NAMALWA (cell line): Measurements from ENCODE around the gene PARP15.
"Not testable (repeated sequence)": the region's sequence is repeated elsewhere in the genome, so short reads cannot be mapped to it uniquely, and the experiment has no call there.

Experiments used
- DNase-seq: peaks from one replicate; pipeline ENCODE4 v3.0.0-alpha.2; 2015; ENCODE audit warnings: low spot score

PARP15 gene

DNA sequence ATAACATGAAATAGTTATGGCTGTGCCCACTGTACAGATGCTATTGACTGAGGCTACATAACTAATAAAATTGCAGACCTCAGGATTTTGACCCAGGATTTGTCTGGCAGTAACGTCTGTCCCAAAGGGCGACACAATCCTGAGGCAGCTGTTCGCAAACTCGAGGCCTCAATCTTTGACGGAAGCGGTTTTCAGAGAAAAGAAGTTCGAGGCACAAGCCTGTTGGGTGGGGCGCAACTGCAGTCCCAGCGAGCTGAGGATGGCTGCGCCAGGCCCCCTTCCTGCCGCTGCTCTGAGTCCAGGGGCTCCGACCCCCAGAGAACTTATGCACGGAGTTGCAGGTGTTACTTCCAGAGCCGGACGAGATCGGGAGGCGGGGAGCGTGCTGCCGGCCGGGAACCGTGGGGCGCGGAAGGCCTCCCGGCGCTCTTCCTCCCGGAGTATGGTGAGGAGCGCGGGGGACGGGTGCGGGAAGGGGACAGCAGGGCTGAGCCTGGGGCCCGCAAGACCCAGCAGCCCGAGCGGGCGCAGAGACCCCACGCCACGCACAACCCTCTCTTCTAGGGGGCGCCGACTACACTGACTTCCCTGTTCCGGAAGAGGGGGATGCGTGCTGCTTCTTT is at the start of gene PARP15:
PARP15 (plus strand) TSS at position 242 of the 623 bp plus-strand sequence; CDS start at position 260, 18 bp downstream.
- DNase-seq, result no peak

DNA sequence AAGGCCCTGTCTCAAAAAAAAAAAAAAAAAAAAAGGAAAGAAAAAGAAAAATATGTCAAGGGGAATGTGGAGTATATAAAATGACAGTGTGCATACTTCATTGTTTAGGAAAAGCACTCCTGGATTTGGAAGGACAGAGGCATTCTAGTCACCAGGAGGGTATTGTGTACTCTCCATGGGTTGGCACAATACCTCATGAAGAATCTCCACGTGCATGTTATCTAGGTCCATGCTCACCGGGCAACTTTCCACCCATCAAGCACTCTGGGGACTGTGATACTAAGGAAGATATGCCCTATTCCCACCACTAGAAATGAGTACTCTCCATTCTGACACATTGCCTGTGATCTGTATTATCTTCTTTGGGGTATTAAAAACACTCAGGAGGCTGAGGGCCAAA is 47.3 kb upstream of the PARP15 start:
- DNase-seq, result no peak

DNA sequence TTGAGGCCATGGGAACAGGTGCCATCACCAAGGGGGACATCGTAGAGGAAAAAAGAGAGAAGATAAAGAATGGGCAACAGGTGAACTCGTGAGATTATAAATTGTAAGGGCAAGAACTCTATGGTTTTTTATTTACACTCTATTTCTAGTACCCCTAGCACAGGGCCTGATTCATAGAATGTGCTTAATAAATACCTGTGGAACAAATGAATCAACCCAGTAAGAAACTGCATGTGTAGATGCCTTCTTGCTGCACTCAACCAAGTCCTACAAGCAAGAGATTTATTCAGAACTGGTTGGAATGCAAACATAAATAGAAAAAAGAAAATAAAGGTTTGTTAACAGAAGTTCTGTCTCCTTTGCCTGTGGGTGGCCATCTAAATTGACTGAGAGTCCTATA is 44.0 kb upstream of the PARP15 start:
- DNase-seq, result no peak

DNA sequence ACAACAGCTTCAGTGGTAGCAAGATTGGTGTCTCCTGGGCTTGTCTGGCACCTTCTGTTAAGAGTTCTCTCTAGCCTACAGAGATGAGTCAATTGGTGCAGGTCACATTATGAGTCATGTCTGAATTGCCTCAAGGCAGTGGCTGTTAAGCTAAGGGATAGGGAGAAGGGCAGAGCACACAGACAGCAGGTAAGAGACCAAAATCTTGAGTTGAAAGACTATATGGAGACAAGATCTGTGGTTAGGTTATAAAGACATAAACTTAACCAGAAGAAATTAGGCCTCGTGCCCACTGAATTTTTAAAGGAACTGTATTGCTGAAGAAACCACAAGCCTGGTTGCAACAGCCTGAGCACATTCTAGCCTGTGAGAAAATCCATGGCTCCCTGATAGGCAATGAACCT is 43.5 kb upstream of the PARP15 start:
- no peak for DNase-seq

DNA sequence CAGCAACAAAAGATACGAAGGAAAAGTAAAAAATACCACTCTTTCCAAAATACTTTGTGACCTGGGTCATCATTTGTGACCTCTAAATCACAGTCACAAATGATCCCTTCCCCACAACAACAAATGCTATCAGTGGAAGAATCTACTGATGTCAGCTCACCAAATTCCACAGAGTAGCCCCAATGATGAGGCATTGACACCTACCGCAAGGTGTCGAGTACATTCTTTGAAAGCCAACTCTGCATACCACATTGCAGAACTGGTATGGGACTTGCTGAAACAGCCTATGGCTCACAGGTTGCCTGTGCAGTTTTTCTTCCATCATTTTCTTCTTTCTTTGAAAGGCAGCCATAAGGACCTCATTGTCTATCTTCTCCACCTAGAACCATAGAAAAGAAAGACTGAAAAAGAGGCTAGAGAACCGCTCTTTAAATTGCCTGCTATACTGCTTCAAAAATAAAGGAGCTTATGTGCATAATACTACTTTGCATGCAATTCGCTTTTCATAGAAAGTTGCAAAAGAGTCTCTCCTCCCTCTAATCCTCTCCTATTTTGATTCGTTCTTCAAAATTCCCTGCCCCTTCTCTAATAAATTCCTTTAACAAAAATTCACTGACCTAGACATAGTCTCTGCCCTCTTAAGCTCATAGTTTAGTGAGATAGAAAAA is 41.4 kb upstream of the PARP15 start:
- DNase-seq, result no peak

DNA sequence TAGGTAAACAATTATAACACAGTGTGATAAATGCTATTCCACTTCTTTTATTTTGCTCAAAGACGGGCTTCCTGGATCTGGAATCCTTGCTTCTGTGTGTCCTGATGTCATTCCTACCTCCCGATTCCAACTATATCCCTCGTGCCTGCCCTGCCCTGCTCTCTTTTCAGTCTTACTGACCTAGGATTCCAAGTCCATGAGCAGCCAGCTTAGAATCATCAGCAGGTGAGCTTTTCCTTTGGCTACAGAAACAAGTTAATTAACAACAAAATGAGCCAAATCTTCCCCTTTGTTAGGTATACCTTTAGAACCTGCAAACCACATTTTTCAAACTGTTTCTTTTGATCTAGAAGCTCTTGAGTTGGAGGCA is 40.8 kb upstream of the PARP15 start:
- DNase-seq, result no peak

DNA sequence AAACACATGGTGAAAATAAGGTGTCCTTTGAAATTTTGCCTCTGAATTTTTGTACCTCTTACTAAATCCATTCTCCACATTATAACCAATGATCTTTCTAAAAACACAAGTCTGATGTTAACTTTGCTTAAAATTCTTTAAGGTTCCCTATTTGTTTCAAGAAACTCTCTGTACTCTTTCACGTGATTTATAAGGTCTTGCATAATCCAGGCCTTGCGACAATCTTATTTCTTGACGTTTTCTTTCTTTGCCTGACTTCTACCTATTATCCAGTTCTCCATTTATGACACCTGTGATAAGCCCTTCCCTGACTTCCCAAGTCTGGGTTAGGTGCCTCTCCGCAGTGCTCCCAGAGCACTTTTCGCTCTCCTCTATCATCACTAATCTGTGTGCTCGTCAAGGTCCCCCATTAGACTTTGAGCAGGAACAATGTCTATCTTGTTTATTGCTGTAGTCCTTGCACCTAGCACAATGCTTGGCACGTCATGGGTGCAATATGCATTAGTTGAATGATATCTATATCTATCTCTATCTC is 38.4 kb upstream of the PARP15 start:
- no peak for DNase-seq

DNA sequence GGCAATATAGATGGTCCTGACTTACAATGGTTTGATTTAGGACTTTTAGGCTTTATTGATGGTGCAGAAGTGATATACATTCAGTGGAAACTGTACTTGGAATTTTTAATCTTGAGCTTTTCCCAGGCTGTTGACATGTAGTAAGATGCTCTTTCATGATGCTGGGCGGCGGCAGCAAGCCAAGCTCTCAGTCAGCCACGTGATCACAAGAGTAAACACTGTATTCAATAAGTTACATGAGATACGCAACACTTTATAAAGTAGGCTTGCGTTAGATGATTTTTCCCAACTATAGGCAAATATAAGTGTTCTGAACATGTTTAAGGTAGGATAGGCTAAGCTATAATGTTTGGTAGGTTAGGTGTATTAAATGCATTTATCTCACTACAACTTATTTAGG is 31.3 kb upstream of the PARP15 start:
- no peak for DNase-seq

DNA sequence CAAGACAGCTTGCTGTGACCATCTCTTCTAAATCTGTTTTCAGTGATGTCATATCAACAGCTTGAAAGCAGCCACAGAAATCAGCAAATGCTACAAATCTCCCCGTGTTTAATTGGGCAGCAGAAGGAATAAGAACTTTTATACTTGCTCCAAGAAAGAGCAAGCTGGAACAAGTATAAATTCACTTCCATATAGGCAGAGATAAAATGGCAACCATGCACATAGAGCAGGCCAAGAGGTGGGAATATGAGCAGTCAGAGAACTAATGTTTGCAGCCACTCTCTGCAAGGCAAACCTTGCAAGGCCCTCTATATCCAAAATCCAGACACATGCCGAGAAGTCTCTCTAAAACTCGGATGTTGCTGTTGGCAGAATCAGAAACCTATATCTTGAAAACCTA is 29.4 kb upstream of the PARP15 start:
- DNase-seq, result no peak

DNA sequence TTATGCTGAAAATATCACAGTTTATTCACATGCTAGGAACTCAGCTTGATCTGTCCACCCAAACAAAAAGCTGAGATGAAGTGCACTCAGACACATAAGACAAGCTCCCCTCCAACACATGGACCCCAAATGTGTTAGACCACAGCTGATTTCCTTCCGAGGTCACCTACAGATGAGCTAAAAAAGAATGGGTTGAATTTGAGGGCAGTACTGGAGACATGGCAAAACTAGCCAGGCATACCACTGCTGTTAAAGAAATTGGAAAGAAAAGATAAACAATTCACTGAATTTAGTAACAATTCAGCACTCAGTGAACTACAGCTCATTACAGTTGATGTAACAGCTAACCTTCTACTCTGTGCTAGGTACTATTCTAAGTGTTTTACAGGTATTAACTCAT is 28.8 kb upstream of the PARP15 start:
- DNase-seq, result no peak

DNA sequence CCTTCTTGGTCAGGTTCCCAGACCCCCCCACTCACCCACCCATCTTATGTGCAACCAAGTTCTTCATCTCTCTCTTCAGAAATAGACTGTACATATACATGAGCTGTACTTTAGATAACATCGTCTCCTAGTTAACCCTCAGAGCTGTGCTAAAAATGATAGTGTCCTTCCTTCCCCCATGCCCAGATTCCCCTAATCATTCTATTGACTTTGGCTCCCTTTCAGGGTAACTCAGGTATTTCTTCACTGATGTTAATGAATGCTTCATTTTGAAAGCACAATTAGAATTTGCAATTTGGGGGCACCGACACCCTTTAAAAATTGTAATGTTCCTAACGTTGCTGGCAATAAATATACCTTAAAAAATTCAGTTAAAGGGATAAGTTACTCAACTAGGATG is 24.3 kb upstream of the PARP15 start:
- DNase-seq, result no peak

DNA sequence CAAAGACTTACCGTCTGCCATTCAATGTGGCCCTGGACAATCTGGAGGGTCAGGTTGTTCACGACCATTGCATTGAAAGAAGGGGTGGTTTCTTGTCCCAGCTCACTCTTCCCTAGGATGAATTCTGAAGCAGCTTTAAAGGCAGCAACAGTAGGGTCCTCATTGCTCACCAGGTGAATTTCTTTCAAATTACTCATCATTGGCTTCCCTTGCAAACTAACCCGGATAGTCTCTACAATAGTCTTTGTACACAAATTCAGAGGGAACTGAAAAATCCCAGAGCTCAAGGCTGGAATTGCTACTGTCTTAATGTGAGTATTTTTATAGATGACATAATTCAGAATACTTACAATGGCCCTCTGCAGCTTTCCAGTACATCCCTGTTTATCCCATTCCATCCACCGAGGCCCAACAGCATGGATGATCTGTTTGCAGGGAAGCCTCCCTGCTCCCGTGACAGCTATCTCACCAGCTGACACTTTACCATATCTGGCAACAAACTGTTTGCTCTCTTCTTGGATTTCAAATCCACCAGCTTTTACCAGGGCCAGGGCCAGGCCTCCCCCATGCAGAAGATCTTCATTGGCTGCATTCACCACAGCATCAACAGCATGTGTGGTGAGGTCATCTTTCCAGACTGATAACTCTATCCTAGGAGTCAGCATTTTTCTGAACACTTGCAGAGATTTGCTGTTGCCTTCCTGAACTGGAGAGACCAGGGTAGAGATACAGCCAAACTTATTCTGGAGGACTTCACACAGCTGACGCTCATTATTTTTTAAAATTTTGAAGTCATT is 22.0 kb upstream of the PARP15 start:
- no peak for DNase-seq

DNA sequence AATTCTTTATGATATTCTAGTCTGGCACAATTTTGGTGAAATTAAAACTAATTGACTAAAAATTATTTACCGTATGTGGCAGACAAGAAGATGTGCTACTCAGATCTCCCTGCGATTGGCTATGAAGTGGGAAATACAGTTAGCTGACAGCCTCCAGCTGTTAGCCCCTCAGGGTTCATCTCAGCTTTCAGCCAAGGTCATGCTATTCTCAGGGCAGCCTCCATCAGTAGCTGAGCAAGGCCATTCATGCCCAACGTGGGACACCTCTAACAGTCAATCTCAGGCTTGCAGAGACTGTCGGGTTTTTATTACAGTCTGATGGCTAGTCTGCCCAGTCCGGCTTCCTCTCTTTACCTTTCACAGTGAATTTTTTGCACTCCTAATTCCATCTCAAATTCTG is 20.1 kb upstream of the PARP15 start:
- DNase-seq, result no peak

DNA sequence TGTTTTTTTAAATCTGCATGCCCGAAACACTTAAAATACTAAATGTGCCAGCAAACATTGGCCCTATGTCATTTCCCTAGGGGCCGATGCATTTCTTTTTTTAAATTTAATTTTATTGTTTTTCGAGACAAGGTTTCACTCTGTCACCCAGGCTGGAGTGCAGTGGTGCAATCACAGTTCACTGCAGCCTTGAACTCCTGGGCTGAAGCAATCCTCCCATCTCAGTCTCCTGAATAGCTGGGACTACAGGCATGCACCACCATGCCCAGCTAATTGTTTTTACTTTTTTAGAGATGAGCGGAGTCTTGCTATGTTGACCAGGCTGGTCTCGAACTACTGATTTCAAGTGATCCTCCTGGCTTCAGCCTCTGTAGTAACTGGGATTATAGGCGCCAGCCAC is 18.8 kb upstream of the PARP15 start:
- DNase-seq, result no peak

DNA sequence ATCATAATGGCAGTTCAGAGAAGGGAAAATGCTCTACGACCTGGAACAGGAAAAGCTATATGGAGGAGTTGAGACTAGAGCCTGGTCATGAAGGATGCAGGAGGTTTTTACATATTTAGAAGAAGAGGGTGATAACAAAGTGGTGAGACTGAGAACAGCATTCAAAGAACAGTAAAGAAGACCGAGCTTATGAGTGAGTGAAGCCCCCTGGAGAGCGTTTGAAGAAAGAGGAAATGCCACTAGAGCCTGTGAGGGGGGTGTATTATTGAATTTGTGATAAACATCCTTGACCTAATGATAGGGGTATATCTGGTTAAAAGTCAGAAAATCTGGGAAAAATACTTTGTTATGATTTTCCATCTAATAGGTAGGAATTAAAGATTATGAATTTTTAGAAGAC is 17.5 kb upstream of the PARP15 start:
- no peak for DNase-seq

DNA sequence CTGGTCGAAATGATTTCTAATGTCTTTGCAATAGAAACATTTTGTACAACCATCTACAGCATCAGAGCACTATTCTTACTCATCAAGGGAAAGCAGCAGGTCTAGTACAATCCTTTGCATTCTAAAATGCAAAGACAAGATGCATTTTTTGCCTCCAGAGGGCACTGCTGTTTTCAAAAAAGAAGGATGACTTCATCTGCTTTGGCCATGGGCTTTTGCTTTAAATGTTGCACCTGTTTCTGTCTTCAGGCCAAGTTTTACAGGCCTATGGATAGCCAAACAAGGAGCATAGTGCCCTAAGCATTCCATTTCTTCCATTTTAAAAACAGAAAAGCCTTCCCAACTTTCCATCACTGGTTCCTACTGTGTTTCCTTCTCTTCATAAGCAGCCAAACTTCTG is 16.8 kb upstream of the PARP15 start:
- peak; percentile 86 for DNase-seq

DNA sequence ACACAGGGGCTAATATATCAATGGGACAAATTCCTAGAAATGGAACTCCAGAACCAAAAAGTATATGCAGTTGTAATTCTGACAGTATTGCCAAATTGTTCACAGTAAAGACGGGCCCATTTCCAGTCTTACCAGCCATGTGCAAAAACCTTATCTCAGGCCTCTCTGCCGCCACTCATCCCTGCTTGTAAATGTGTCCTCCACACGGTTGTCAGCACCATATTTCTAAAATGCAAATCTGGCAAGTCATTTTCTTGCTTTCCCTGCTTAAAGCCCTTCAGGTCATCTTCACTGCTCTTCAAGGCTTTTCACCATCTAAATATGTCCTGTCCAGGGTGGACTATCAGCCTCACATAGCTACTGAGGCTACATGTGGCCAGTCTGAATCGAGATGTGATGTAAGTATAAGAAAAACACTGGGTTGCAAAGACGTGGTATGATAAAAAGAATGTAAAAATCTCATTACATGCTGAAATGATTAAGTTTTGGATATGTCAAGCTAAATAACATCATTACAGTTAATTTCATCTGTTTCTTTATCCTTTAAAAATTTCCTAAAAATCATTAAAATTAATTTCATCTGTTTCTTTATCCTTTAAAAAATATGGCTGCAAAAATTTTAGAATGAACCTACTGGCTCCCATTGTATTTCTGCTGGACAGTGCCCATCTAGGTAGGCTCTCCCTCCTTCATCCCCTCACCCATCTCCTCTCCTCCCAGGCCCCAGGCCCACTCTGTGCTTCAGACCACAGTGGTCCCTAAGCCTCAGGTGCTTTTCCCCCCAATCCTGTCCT is 14.3 kb upstream of the PARP15 start:
- DNase-seq, result no peak

DNA sequence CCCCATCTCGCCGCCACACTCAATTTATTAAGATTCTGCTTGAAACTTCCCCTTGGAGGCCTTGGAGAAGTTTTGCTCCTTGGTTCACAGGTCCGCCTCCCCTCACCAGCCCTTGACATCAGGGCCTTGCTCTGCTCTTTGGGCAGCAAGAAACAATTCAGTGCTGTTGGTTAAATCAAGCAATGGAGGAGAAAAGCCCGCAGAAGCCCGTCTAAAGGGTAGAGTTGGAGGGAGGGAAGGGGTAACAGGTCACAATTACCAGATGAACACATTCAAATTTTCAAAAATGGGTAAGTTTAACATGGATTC is 13.8 kb upstream of the PARP15 start:
- DNase-seq, result peak; percentile 20

DNA sequence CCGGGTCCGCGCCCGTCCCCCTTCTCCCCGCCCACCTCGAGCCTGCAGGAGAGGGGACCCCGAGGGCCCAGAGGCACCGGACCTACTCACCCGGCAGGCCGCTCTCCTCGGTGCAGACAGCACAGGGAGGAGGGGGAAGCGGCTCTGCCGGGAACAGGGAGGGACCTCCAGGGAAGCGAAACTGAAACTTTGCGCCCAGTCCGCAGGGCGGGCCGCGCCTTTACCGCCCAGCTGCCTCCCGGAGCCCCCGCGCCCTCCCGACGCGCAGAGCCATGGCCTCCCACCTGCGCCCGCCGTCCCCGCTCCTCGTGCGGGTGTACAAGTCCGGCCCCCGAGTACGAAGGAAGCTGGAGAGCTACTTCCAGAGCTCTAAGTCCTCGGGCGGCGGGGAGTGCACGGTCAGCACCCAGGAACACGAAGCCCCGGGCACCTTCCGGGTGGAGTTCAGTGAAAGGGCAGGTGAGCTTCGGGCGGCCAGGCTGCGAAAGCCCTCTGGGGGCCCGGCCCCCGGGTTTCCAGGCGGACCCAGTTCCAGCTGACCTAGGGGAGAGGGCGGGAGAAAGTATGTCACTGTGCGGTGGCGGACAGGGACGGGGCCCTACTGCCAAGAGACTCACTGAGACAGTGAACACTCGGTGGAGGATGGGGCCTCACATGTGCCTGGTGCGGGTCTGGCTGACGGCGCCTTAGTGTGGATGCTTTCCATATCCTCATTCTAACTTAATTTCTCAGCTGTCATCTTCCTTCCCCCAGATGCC is 13.1 kb upstream of the PARP15 start, which contains the start of the genes DTX3L and PARP9:
DTX3L (plus strand) TSS at position 184 of the 758 bp plus-strand sequence; CDS start at position 273, 89 bp downstream.
PARP9 (minus strand) TSS at position 146 of the 758 bp plus-strand sequence. CDS start 4,680 bp downstream, outside the sequence.
- DNase-seq, result peak; percentile 64

DNA sequence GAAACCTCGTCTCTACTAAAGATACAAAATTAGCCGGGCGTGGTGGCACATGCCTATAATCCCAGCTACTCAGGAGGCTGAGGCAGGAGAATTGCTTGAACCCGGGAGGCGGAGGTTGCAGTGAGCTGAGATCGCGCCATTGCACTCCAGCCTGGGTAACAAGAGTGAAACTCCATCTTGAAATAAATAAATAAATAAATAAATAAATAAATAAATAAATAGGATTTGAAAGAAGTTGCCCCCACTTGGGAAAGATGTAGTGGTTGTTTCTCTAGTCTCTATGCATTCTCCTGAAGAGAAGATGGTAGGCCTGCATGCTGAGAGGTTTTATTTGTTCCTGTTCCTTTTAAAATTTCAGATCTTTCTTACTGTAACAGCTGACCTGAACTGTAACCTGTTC is 9.3 kb upstream of the PARP15 start:
- not testable (repeated sequence) for DNase-seq

DNA sequence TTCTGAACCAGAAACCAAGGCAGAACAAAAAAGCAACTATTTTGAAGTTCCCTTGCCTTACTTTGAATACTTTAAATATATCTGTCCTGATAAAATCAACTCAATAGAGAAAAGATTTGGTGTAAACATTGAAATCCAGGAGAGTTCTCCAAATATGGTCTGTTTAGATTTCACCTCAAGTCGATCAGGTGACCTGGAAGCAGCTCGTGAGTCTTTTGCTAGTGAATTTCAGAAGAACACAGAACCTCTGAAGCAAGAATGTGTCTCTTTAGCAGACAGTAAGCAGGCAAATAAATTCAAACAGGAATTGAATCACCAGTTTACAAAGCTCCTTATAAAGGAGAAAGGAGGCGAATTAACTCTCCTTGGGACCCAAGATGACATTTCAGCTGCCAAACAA is 8.7 kb upstream of the PARP15 start:
- no peak for DNase-seq
